NCI-H524 (cell line): Measurements from ENCODE around the gene SLC25A13.

Source experiments
- DNase-seq, 2 experiments: peaks; one replicate each; lab custom pipeline; 2025; lab: John Stamatoyannopoulos, UW

The SLC25A13 gene

DNA sequence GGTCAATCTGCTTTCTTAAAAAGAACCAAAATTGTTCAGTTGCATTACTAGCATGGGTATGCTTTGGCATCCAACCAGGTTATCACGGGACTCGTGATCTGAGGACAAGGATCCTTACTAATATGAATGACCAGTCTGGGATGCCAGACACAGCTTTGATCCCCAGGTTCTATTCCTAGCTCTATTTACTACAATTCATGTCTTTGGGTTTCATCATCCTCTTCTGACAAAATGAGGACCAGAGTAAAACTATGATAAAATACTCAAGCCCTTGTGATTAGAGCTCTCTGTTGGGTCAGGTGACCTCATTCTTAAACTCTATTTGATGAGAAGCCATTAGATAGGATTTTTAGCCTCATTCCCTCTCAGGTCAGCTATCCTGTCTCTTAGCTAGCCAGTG lies 119.8 kb downstream of the SLC25A13 start:
- DNase-seq, result no peak

GRCh38 chr7:96200740-96201139 lies 121.2 kb downstream of the SLC25A13 start:
- no peak for DNase-seq

DNA sequence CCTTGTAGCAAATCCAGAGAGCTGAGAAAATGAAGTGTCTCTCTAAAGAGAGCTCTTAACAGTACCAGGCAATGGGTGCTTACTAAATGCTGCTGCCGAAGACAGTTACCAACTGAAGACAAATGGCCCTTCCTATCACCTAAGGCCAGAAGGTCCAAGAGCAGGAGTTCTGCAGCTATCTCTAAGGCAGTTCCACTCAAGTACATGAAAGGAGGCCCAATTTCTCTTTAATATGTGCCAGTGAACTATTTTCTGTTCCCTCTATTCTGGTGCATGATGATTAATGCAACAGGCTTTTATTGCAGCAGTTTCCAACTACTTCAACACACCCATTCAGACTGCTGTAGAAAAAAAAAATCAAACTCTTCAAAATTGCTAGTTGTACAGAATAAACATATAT lies 122.5 kb downstream of the SLC25A13 start:
- DNase-seq, result no peak

DNA sequence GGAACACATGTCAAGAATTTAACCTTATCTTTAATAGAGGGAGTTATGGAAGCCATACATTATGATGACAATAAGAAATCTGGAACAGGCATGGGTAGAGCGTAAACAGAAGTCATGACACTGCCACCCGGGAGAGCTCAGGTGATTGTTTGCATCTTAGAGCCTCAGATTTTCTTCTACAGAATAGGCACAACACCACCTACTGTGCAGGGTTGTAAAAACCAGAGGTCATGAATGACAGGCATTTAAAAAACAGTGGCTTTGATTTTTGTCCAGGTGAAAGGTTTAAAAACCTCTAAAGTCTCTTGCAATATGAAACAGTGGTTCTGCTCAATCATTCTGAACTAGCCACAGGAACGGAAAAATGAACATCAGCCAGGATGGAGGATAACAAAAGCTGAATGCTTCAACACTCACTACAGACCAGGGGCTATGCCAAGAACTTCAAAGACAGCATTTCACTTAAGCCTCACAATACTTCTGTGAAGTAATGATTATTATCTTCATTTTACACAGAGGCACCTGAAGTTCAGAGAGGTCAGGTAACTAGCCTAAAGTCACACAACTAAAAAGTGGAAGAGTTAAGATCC lies 123.8 kb downstream of the SLC25A13 start:
- DNase-seq, result no peak

- DNase-seq, result no peak
Observed at GRCh38 chr7:96196676-96197075, 125.2 kb downstream of the SLC25A13 start.

DNA sequence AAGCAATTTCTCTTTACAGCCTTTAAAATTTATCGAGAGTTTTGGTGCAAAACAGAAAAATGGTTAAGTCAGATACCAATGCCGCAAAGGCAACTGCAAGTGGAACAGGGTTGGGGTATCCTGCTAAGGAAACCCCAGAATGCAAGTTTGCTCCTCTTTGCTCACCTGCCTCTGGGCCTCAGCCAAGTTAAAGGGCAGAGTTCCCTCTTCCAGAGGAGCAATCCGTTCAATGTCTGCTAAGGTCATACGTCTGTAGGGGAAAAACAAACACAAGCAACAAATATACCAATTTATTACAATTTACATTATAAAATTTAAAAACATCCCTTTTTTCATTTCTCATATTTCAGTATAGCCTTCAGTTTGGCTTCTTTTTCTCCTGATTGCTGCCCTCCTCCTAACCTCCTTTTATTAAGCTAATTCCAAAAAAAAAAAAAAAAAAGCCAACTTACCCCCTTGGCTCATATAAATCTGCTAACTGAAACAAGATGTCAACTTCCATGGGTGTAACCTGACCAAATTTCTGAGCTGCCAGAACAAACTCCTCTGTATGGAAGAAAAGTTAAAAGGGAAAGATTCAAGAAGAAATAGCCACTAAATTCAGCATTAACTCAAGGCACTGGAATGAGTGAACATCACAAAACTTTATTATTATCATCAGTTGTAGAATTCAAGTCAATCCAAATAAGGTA lies 132.6 kb downstream of the SLC25A13 start:
- no peak for DNase-seq

DNA sequence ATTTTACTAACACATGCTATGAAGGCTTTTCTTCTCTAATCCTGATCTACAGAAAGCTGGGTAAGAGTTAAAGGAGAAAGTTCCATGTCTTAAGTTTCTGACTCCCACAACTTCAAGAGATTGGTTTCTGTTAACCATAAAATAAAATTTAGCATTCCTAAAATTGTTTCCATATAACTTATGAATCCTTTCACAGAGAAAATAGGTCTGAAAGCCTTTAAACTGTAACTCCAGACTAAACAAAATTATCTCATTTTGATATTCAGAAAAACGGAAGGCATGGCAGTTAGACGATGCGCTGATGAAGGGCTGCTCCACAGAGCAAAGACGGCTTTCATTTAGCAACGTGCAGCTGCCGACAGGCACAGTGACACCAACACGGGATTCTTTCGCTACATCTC lies 133.3 kb downstream of the SLC25A13 start:
- DNase-seq, result no peak

- DNase-seq, result no peak
Observed at GRCh38 chr7:96188174-96188581, 133.7 kb downstream of the SLC25A13 start.

- DNase-seq, result no peak
Observed at GRCh38 chr7:96187735-96188134, 134.2 kb downstream of the SLC25A13 start.

DNA sequence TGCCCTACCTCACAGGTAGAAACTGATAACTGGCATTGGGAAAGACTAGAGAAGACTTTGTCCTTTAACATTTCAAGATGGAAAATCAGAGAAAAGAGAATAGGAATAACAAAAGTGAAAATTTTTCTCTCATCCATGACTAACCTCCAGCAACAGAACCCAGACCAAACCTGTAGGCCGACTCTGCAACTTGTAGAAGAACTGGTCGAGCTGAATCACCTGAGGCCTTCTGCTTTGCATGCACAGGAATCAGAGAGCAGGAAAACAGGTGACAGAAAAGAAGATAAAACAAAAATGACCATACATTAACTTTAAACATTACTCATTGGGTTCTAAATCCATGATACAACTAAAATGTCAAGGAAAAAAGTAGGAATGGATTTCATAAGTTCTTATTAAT lies 137.1 kb downstream of the SLC25A13 start:
- no peak for DNase-seq

GRCh38 chr7:96183163-96183670 lies 138.7 kb downstream of the SLC25A13 start:
- no peak for DNase-seq

GRCh38 chr7:96182424-96183158 lies 139.3 kb downstream of the SLC25A13 start:
- no peak for DNase-seq

GRCh38 chr7:96181174-96181573 lies 140.7 kb downstream of the SLC25A13 start:
- DNase-seq, result no peak

- DNase-seq, result no peak
Observed at GRCh38 chr7:96179837-96180236, 142.1 kb downstream of the SLC25A13 start.

DNA sequence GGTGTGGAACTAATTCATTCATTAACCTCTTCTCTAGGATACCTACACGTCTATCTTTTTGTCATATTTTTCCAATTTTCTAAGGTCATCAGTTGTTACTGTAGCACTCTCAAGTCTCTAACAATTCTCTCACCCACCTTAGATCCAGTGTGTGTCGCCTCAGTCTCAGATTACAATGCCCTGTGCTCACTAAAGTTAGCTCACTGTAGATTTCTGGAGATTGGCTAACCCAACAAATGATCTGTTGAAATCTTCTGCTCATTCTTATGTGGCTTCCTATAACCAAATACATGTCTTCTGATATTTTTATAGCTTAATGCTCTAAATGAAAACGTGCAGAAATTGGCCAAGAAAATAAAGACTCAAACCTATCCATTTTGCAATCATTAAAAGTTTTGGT lies 142.6 kb downstream of the SLC25A13 start:
- DNase-seq, result no peak

- DNase-seq, result no peak
Observed at GRCh38 chr7:96178581-96178980, 143.3 kb downstream of the SLC25A13 start.

DNA sequence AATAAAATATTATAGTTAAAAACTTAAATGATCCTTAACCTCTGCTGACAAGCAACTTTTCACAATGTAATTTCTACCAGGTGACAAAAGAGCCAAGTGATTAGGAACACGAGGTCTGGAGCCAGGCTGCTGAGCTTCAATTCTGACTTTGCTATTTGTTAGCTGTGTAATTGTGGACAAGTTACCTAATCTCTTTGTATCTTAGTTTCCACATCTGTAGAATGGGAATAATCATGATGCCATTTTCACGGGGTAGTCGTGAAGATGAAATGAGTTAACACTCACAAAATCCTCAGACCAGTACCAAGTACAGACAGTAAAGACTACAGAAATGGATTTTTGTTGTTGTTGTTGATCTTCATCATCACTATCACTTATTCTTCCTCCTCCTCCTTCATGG lies 144.5 kb downstream of the SLC25A13 start:
- DNase-seq, result no peak

GRCh38 chr7:96174812-96175211 lies 147.1 kb downstream of the SLC25A13 start:
- no peak for DNase-seq

DNA sequence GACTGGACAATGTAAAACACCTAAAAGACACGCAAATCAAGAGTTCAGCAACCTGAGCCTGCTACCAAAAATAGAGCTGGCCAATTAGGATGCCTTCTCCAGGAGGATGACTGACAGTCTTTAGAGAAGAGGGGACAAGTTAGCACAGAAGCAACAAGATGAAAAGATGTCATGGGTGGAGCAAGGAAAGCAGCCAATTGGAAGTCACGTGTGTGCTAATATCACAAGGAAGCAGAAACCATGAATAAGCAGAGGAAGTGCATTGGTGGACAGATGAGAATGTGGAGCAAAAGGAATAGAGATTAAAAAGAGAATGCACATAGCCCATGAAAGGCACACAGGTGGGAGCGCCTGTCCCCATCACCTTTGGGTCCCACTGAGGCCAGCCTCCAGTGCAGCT lies 148.1 kb downstream of the SLC25A13 start:
- no peak for DNase-seq

- no peak for DNase-seq
Observed at GRCh38 chr7:96169439-96169838, 152.5 kb downstream of the SLC25A13 start.

DNA sequence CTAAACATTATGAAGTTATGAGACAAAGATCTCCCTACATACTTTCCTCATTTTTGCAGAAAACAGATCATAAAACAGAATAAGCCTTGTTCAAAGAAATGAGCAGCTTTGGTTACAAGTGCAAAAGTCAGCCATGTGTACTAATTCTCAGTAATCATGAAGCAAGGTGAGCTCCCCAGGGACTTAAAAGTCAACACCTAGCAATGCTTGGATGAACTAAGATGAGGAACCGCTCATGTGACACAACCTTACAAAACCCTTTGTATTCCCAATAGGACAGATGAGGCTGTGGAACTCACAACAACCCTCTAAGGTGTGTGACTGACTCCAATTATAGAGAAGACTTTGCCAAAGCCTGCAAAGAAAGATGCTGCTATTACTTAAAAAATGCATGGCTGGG lies 154.5 kb downstream of the SLC25A13 start:
- DNase-seq, result no peak

- DNase-seq, result no peak
Observed at GRCh38 chr7:96161897-96162296, 160.0 kb downstream of the SLC25A13 start.

DNA sequence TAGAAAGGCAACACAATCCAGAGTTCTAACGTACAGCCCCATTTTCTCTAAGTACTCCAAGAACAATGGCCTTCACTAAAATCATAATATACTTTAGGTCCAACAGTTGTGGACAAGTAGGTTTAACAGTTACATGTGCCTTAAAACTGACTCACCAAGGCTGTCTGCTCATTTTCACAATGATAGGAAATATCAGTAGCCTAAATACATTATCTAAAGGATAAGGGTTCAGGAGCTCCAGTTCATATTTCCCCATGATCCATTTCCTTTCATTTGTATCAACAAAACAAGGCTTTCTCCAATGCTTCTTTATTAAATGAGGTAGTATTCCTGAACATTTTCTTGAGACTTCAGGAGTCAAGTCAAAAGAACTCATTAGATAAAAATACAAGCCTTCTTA lies 164.0 kb downstream of the SLC25A13 start:
- DNase-seq, result no peak
